ENCODE data around the gene LKAAEAR1. TPM values are rescaled to one million over a fixed set of nuclear protein-coding genes. Genes with fewer than 3 reads are reported as not detected.

LKAAEAR1 gene
- total RNA-seq, 2 donors from 2014 or later = not detected

DNA sequence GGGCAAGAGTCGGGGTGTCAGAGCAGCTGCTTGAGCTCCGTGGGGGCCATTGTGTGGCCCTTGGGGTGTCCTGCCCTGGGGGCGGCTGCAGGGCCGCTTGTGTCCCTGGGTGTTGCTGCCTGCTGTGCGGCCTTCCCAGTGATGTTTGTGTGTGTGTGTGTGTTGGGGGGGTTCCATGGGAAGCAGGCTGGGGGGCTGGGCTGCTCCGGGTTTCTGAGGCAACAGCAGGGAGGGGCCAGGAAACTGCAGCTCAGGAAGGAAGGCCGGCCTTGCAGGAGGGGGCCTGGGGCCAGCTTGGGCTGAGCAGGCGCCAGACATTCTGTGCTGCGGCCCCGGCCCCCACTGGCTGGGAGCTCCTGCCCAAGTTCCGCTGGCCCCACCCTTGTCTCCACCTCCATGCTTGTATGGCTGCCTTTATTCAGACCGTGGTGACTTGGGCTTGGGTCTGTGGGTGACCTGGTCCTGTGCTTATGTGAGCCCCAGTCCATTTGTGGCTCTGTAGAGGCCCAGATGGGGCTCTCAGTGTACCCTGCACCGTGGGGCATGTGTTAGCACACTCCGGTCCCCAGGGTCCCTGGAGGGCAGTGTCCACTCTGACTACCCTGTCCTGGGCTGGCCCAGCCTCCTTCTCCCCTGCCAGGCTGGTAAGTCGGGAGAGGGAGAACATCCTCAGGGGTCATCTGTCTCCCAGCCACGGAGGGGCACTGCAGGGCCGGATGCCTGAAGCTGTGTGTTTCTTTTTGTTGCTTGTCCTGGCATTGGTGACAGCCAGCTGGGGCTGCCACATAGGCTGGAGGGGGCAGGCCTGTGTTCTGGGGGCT is 30.1 kb downstream of the LKAAEAR1 start:
- no peak for ATAC-seq
- no peak for DNase-seq (ENCODE audit: low spot score in 2 of 2)
- no peaks in the 10 kb centered on the region for H3K36me3 Mint-ChIP-seq
- no peak overlapping the region for H3K27ac Mint-ChIP-seq
- H3K9me3 Mint-ChIP-seq = no peaks in the 10 kb centered on the region

DNA sequence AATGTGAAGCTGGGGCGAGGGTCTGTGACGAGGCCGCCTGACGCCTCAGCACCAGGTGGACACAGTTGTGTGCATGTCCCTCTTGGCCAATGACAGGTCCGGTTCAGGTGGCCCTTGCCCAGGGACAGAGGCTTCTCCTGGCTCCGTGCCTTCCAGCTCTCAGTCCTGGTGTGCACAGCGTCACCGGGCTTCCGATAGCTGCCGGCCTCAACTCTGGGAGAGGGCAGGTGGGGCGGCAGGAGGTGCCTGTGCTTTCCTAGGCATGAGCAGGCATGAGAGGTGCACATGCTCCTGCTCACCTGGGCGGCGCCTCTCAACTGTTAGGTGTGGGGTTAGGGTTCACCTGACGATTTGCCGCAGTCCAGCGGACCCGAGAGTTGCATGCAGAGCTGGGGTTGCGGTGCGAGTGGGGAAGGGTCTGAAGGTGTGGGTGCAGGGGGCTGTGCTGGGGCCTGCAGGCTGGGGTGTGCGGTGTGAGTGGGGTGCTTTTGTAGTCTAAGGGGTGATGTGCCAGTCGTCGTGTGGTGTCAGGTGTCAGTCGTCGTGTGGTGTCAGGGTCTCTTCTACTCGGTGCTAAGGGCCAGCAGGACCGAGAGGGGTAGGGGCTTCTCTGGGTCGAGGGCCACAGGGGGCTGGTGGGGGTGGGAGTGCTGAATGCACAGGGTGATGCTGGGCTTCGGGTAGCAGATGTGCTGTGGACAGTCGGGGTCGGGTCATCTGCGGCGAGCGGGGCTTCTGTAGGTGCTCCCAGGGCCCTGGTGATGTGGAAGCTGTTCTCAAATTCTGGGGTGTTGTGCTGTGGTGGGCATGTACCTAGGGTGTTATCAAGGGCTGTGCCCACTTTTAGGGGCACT is 31.0 kb downstream of the LKAAEAR1 start:
- no peaks in the 10 kb centered on the region for H3K9me3 Mint-ChIP-seq
- no peaks in the 10 kb centered on the region for H3K36me3 Mint-ChIP-seq
- no peak for ATAC-seq
- H3K27ac Mint-ChIP-seq = no peak overlapping the region
- no peak for DNase-seq (ENCODE audit: low spot score in 2 of 2)

DNA sequence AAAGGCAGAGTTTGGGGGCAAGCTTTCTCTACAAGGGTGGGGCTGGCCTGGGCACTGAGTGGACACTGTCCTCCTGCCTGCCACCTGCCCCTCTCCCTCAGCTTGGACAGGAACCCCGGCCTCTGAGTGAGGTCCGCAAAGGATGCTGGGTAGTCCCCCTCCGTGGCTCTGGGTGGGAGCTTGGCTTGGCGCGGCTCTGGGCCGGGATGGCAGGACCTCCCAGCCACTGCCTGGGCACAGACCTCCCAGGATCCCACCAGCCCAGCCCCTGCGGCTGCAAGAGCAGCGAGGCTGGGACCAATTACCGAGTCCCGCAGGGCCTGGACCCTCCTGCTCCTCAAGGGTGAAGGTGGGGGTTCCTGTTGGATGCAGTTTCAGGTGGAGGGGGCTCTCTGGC is 31.9 kb downstream of the LKAAEAR1 start:
- no peaks in the 10 kb centered on the region for H3K9me3 Mint-ChIP-seq
- no peaks in the 10 kb centered on the region for H3K36me3 Mint-ChIP-seq
- DNase-seq (ENCODE audit: low spot score in 2 of 2) (no peak), ATAC-seq (no peak)
- H3K27ac Mint-ChIP-seq = no peak overlapping the region

DNA sequence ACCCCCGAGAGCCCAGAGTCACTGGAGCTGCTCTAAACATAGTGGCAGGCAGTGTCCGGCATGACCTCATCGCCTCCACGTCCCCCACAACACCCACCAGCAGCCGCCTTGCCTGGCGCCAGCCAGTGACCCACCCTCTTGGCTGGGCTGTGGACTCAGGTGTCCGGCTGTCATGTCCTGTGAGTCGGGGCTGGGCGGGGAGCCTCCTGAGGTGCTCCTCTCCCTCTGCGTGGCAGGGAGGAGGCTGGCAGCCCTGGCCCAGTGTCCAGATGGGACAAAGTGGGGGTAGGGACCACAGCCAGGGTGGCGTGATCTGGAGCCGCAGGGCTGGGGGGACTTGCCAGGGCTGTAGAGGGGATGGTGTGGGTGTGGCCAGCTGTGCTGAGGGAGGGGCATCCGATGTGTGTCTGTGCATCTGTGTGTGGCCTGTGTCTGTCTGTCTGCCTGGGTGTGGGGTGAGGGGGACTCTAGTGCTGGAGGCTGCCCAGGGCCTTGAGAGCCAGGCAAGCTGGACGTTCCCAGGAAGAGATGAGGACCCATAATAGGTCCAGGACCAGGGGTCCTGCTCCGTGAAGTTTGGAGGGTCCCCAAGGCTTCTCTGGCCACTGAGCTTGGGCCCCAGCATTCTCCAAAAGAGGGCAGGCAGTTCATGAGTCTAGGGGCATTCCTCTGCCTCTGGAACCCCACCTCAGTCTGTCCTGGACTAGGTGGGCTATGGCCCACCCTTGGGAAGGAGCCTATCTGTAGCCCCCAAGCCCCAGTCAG is 32.5 kb downstream of the LKAAEAR1 start:
- Mint-ChIP-seq H3K27ac (no peak overlapping the region), H3K9me3 (no peaks in the 10 kb centered on the region), H3K36me3 (no peaks in the 10 kb centered on the region)
- ATAC-seq (no peak), DNase-seq (ENCODE audit: low spot score in 2 of 2) (no peak)

DNA sequence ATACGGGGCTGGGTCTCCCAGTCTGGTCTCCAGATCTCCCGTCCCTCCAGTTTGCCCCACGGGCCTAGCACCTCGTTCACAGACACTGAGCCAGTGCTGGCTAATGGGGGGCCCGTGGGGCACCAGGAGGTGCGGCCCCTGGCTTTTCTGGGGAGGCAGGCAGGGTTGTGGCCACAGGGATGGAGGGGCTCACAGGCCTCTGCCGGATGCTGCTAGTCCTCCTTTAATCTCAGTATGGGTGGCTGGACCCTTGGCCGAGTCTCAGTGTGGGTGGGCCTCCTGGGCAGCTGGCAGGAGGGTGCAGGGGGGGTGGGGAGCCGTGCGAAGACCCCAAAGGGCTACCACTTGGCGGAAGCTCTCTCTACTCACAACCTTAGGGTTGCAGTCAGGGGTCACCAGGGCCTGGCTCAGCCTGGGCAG is 33.2 kb downstream of the LKAAEAR1 start:
- ATAC-seq = no peak
- no peaks in the 10 kb centered on the region for H3K9me3 Mint-ChIP-seq

DNA sequence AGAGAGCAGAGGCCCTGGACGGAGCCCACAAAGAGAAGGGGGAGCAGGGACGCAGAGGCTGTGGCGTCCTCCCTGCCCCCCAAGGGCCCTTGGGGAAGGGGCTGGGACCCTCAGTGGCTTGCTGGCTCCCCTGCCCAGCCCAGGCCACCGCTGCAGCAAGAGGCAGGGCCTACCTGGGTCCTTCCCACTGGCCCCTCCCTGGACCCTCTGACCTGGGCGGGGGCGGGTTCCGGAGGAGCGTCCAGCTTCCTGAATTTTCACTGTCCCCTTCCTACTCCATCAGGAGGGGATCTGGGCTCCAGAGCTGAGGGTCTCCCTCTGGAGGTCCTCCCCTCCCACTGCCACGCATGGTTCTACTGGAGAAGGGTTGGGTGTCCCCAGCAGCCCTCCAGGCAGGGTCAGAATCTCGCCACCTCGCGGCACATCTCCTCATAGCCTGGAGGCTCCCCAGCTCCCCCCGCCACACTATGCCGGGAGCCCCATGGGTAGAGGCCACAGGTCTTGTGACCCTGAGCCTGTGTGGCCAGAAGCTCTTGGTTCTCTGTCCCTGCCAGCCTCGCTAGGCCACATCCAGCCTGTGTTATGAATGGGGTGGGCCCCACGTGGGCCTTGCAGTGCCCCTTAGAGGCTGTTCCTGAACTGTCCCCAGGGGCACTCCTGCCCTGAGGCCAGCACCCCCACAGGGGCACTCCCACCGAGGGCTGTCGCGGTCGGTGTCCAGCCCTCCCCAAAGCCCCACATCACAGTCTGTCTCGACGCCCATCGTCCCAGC is 33.8 kb downstream of the LKAAEAR1 start:
- no peaks in the 10 kb centered on the region for H3K9me3 Mint-ChIP-seq
- ATAC-seq = no peak

More for the DNA sequence above, 33.2 kb downstream of the LKAAEAR1 start:
- Mint-ChIP-seq H3K36me3 (no peaks in the 10 kb centered on the region), H3K27ac (no peak overlapping the region)
- DNase-seq (ENCODE audit: low spot score in 2 of 2) = no peak

DNA sequence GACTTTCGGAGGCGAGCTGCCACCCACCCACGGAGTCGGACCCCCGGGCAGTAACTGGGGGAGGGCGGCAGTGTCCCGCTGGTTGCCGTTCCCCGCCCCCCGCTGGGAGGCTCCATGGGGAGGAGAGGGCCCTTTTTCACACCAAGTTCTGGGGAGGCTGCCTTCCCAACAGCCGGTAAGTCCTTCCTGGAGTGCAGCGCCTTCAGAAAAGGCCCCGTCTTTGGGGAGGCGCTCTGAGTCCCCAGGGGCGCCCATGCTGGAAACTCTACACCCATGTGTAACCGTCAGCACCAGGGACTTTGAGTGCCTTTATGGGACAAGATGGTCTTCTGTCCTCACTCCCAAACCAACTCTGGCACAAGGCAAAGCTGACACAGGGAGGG is 34.3 kb downstream of the LKAAEAR1 start:
- H3K36me3 Mint-ChIP-seq = no peaks in the 10 kb centered on the region
- no peaks in the 10 kb centered on the region for H3K9me3 Mint-ChIP-seq
- no peak for DNase-seq (ENCODE audit: low spot score in 2 of 2)
- ATAC-seq = no peak
- H3K27ac Mint-ChIP-seq = no peak overlapping the region

More for the DNA sequence above, 33.8 kb downstream of the LKAAEAR1 start:
- no peak for DNase-seq (ENCODE audit: low spot score in 2 of 2)
- H3K27ac Mint-ChIP-seq = no peak overlapping the region
- H3K36me3 Mint-ChIP-seq = no peaks in the 10 kb centered on the region

DNA sequence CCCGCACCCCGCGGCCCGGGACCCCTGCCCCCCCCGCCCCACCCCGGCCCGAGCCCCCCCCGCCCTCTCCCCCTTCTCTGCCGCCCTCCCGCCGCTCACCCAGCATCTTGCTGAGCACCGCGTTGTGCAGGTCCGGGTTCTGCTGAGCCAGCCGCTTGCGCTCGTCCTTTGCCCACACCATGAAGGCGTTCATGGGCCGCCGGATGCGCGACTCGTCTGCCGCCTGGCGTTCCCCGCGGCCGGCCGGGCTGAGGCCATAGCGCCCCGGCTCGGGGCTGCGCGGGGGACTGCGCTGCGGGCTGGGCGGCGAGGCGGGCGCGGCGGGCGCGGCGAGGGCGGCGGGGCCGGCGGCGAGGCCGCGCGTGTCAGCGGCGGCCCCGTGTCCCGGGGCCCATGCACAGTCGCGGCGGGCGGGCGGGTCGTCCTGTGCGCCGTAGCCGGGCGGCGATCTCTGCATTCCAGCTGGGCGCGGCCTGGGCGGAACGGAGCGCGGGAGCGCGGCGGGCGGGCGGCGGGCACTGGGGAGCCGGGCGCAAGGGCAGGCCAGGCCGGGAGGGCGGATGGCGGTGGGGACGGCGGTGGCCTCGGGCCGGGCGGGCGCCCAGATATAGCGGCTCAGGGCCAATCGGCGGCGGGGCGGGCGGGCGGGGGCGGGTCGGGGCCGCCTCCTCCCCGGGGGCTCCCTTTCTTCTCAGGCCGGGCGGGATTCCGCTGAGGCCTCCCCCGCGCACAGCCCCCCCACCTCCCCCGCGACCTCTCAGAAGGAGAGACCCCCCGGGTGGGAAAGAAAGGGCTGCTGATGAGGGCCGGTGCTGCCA is 34.9 kb downstream of the LKAAEAR1 start, which contains the start of gene SOX18:
TSS of gene SOX18 (minus strand) at position 580 of the 818 bp plus-strand sequence. CDS start at position 457, 123 bp downstream.
- H3K27ac Mint-ChIP-seq = no peak within 1 kb of the TSS
- ATAC-seq = peak; percentile 64 to 68
- H3K36me3 Mint-ChIP-seq = no peaks in the 10 kb centered on the region
- H3K9me3 Mint-ChIP-seq = no peaks in the 10 kb centered on the region
- DNase-seq (ENCODE audit: low spot score in 2 of 2) = peak in 1 of 2 donors; percentile 54

DNA sequence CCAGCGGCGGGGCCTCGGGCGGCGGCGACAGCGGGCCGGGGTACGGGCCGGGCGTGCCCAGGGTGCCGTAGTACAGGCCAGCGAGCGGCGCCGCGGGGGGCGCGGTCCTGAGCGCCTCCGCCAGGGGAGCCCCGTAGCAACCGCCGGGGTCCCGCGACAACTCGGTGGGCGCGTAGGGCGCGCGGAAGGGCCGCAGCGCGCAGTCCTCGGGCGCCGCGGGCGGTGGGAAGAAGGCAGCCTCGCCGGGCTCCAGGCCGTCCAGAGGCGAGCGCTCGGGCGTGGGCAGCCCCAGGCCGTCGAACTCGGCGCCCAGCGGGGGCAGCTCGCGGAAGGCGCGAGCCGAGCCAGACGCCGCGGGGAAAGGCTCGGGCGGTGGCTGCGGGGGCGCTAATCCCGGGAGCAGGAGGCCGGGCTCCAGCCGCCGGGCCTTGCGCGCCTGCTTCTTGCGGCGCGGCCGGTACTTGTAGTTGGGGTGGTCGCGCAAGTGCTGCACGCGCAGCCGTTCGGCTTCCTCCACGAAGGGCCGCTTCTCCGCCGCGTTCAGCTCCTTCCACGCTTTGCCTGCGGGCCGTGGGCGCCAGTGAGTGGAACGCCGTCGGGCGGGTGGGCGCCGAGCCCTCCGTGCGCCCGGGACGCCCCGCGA is 35.7 kb downstream of the LKAAEAR1 start:
- Mint-ChIP-seq H3K27ac (no peak overlapping the region), H3K9me3 (no peaks in the 10 kb centered on the region), H3K36me3 (no peaks in the 10 kb centered on the region)
- DNase-seq (ENCODE audit: low spot score in 2 of 2) = no peak
- ATAC-seq = no peak

DNA sequence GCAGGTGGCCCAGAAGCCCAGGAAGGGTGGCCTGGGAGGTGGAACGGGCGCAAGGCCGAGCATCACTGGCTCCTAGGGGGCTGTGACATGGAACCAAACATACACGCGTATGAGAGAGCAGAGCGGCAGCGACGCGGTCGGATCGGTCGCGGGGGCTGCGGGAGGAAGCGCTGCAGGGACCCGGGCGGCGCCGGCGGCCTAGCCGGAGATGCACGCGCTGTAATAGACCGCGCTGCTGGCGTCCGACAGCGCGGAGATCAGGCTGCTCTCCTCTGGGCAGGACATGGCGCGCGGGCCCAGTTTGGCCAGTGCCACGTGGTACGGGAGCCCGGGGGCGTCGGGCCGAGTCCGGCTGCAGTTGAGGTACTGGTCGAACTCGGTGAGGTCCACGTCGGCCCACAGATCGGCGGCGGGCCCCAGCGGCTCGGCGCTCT is 36.2 kb downstream of the LKAAEAR1 start:
- Mint-ChIP-seq H3K36me3 (no peaks in the 10 kb centered on the region), H3K9me3 (no peaks in the 10 kb centered on the region), H3K27ac (no peak overlapping the region)
- ATAC-seq = no peak
- DNase-seq (ENCODE audit: low spot score in 2 of 2) = no peak

DNA sequence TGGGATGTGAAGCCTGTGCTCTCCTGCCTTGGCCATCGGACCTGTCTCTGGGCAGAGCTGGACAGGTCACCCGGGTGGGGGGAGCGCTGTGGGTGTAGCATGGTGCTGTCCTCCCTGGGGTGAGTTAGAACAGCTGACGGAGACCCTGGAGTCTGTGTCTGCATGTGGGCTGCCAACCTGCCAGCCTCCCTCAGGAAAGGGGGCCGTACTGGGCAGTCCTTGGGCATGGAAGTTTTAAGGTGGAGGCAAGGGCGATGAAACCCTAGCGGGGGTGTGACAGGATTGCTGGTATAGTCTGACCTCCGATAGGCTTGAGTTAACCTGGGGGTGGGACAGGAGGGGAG is 37.2 kb downstream of the LKAAEAR1 start:
- H3K27ac Mint-ChIP-seq = no peak overlapping the region
- DNase-seq (ENCODE audit: low spot score in 2 of 2) = no peak
- H3K9me3 Mint-ChIP-seq = no peaks in the 10 kb centered on the region
- ATAC-seq = no peak
- no peaks in the 10 kb centered on the region for H3K36me3 Mint-ChIP-seq

DNA sequence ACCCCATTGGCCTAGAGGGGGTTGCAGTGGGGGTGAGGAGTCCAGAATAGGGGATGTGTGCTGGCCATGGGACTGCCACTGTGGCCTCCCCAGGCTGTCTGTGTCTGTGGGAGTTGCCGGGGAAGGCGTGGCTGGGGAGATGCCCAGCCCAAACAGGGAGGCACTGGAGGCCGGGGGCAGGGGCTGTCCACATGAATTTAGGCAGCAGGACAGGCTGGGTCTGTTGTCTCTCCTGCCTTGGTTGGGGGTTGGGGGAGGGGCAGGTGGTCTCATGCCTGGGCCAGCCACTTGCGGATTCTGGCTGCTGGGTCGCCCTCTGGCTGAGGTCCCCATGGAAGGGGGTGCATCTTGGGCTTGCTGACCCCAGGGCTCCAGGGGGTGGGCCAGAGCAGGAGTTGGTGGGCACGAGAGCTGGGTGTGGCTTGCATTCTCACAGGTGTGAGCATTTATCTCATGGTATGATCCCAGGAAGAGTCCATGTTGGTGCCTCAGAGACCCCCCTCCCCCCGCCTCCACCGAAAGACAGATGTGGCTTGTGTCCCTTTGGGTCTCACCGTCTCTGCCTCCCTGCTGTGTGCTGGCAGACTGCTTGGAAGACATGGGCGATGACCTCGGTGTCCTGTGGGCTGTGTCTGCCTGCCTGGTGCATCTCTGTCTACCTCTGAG is 38.7 kb downstream of the LKAAEAR1 start:
- ATAC-seq (no peak), DNase-seq (ENCODE audit: low spot score in 2 of 2) (no peak)
- Mint-ChIP-seq H3K9me3 (no peaks in the 10 kb centered on the region), H3K27ac (no peak overlapping the region), H3K36me3 (no peaks in the 10 kb centered on the region)

DNA sequence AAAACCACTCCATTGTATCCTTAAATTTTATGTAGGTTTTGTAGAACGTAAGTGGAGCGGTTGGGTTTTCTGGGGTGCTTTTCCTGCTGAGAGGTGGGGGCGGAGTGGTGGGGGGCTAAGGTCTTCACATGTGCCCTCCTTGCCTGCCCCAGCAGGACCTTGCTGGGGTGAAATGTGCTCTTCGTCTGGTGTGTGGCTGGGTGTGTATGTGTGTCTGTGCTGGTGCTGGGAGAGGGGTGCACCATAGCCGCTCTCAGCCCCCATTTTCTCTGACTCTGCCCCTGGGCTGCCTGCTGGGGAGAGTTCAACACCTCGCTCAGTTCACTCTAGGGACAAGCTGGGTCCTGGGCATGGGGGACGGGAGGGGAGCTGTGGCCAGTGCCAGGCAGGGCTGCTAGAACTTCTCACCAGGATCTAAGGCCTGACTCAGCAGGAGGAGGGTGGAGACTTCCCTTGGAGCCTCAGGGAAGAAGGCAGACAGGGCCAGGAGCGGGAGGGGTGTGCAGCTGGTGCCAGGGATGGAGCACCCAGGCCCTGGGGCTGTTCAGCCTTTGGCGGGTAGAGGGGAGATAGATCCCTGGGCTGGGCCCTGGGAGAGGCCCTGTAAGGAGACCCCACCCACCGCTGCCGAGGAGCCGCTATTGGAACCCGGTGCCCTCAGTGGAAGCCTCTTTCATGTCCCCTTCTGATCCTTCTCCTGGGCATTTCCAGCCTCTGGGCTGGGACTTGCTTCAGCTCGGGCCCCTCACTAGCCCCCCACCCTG is 39.5 kb downstream of the LKAAEAR1 start:
- no peak for ATAC-seq
- no peaks in the 10 kb centered on the region for H3K9me3 Mint-ChIP-seq
- no peak for DNase-seq (ENCODE audit: low spot score in 2 of 2)
- H3K36me3 Mint-ChIP-seq = no peaks in the 10 kb centered on the region
- H3K27ac Mint-ChIP-seq = peak overlapping the region in 1 of 2 donors; percentile 48

DNA sequence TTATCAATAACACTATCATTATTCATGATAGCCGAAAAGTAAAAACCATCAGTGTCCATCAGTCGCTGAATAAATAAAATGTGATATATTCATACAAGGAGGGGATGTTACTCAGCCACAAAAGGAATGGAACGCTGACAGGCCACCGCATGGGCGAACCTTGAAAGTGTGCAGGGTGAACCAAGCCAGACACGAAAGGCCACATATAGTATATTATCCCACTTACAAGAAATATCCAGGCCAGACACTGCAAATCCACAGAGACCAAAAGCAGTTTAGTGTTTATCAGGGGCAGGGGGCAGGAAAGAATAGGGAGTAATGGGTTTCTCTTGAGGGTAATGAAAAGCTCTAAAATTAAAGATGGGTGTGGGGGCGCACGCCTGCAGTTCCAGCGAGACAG is 40.4 kb downstream of the LKAAEAR1 start:
- Mint-ChIP-seq H3K36me3 (no peaks in the 10 kb centered on the region), H3K9me3 (no peaks in the 10 kb centered on the region), H3K27ac (peak overlapping the region in 1 of 2 donors; percentile 48)
- no peak for ATAC-seq
- no peak for DNase-seq (ENCODE audit: low spot score in 2 of 2)
